GM21390 (cell line): ENCODE data around the gene DOCK6.
"Not testable (repeated sequence)": the region's sequence is repeated elsewhere in the genome, so short reads cannot be mapped to it uniquely, and the experiment has no call there.

Source experiments
- ATAC-seq: cut with Tn5 transposase; IDR thresholded peaks from one replicate; pipeline ENCODE4 v1.9.1; 2021; ENCODE audit not compliant: unreplicated experiment

Gene DOCK6

DNA sequence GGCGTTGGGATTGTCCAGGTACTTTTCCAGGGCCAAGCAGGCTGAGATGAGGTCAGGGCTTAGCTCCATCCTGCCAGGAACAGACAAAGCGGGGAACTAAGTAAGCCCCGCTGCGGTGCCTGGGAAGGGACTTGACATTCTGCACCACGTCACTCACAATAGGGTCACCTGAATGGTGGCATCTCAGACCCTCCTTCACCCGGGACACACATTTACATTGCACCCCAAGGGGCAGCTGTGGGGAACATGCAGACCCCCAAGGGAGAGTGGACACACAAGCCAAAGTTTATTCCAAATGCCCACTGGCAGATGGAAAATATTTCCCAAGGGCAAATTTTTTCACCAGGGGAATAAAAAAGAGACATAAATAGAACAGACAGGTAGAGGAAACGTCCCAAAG is 86.4 kb downstream of the DOCK6 start:
- no peak for ATAC-seq

DNA sequence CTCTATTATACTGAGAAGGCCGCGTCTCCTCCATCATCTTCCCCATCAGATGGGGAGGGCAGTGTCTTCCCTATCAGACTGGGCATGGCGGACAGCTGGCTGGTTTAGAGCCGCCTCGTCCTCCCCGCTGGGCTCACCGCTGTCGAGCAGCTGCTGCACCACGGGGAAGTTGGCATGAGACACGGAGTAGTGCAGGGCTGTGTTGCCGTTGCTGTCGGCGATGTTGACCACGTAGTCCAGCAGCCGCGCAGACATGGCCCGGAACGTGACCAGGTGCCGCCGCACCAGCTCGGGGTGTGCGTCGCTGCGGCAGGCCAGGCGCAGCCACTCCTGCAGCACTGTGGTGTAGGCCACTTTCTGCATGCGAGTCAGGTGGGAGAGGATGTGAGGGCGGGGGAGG is 88.0 kb downstream of the DOCK6 start:
- ATAC-seq = no peak

DNA sequence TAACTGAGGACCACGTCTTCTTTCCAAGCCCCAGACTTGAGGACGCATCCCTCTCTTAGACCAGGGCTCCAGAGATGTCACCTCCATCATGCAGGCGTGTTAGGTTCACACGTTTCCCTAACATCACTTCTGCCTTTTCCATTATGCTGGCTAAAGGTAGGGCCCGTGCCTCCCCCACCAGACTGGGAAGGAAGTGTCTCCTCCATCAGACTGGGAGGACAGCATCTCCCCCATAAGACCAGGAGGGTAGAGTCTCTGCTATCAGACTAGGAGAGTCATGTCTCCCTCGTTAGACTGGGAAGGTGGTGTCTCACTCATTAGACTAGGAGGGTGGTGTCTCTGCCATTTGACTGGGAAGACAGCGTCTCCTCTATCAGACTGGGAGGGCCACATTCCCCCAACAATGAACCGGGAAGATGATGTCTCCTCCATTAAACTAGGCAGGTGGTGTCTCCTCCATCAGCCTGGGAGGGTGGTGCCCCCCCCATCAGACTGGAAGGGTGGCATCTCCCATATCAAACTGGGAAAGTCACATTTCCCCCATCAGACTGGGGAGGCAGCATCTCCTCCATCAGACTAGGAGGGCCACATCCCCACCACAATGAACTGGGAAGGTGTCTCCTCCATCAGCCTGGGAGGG is 88.7 kb downstream of the DOCK6 start:
- no peak for ATAC-seq

DNA sequence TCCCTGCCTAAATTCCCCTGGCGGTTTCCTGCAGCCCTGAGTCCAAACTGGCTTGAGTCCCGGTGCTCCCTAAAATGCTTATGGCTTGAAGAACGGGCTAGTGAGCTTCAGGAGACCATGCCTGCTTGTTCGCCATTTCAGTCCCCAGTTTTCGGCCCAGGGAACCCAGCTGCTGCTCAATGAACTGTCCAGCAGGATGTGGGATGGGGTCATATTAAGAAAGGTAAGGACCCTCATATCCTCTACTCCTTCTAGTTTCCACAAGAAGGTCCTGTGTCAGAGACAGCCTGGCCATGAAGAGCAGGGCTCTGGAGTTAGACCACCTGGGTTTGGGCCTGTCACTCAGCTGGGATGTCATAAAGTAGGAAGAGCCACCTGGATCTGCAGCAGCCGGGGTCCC is 89.7 kb downstream of the DOCK6 start:
- no peak for ATAC-seq

DNA sequence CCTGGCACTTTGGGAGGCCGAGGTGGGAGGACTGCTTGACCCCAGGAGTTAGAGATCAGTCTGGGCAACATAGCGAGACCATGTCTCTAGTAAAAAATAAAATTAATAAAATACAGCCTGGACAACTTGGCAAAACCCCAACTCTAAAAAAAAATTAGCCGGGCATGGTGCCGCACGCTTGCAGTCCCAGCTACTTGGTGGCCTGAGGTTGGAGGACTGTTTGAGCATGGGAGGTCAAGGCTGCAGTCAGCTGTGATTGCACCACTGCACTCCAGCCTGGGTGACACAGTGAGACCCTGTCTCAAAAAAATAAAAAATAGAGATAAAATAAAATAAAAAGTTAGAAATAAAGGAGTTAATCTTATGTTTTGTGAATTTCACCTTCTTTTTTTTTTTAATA is 91.2 kb downstream of the DOCK6 start:
- ATAC-seq = no peak

DNA sequence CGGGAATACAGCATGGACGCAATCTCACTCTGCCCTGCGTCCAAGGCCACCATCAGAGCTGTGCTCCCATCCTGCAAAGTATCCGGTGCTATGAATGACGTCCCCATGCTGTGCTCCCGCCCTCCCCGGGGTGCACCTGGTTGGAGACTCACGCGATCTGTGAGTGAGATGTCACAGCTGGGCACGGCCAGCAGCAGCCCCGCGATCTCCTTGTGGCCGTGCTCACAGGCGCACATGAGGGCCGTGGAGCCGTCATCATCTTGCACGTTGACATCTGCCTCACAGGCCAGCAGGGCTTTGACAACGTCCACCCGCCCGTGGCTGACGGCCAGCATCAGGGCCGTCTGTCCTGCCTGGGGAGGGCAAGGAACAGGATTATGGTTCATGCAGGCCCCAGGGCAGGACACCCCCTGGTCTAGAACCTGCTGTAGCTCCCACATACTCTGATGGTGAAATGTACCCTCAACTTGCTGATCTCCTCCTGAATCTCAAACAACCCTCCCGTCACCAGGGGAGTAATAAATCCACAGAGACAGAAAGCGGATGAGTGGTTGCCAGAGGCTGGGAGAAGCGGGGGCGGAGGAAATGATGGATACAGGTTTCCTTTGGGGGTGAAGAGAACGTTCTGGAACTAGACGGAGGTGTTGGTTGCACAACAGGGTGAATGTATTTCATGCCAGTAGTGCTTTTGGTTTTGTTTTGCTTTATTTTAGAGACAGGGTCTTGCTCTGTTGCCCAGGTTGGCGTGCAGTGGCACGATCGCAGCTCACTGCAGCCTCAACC is 92.2 kb downstream of the DOCK6 start:
- ATAC-seq = no peak

DNA sequence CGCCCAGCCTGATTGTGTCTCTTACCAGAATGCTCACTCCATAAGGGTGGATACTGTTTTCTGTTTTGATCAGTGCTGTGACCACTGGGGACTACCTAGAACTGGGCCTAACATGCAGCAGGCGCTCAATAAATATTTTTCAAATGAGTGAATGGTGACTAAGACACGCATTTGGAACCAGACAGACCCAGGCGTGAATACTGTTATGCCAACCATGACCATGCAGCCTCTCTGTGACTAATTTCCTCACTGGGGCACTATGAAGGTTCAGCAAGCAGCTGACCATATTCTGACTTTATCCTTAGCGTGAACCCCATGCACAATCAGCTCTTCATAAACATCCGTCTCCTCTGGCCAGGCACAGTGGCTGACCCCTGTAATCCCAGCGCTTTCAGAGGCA is 93.8 kb downstream of the DOCK6 start:
- ATAC-seq = no peak

DNA sequence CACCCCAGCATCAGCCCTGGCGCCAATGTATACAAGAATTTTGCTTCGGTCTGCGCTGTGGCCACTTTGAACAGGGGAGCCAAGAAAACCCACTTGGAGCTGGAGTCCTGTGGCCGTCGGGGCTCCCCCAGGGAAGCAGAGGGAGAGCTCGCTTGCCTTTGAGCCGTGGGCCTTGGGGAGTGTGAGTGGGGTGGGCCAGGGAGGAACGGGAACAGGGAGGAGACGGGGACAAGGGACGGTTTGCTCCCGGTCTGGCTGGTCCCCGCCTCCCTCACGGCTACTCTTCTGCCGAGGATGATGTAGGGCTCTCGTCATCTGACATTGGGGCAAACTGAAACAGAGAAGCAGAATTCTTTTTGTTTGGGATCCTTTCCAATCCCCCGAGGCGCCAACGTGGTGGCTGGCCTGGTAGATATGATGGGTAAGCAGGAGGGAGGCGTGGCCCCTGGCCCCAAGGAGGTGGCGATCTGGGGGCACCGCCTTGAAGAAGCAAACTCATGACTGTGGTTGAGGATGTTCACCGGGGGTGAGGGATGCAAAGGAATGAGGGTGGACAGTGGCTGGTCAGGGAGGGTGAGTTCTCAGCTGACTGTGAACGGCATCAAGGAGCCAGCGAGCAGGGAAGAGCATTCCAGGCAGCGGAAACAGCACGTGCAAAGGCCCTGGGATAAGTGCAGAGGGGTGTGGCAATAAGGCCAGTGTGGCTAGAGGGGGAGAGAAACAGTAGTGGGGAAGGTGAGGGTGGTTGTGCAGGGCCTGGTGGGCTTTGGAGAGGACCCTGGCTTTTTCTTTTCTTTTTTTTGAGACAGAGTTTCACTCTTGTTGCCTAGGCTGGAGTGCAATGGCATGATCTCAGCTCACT is 95.8 kb downstream of the DOCK6 start:
- no peak for ATAC-seq

DNA sequence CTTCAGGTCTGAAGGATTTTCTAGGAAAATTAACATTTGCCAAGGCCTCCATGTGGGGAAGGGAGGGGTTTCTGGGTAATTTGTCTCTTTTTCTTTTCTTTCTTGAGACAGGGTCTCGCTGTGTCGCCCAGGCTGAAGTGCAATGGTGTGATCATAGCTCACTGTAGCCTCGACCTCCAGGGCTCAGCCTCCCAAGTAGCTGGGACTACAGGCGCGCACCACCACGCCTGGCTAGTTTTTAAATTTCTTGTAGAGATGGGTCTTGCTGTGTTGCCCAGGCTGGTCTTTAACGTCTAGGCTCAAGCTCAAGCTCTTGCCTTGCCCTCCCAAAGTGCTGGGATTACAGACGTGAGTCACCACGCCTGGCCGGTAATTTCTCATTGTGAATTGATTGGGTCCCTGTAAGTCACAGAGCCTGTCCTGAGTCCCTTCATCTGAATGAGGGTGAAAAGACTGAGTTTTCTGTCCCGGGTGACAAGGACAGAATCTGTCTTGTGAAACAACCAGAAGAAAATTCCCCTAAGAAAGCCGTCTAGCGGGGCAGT is 96.8 kb downstream of the DOCK6 start:
- ATAC-seq = no peak

DNA sequence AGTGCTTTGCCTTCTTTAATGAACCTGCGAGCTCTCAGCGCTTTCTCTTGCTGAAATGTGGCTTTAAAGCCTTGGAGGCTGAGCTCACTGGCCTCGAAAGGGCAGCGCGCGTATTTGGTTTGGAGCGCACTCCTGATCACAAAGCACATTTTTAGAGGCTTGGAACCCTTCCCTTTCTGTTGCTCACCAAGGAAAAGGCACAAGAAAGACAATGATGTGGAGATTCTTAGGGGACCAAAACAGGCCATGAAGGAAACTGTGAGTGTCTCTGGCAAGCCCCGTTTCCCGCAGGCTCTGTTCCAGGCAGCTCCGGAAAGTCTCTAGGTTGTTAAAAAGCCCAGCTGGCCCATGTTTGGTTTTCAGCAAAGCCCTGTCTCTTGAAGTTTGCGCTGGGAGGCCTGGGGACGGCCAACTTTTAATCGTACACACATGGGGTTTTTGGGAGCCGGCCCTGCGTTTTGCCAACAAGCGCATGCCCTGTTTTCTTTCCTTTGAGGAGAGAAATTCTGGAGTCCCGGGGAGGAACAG is 97.4 kb downstream of the DOCK6 start:
- no peak for ATAC-seq

DNA sequence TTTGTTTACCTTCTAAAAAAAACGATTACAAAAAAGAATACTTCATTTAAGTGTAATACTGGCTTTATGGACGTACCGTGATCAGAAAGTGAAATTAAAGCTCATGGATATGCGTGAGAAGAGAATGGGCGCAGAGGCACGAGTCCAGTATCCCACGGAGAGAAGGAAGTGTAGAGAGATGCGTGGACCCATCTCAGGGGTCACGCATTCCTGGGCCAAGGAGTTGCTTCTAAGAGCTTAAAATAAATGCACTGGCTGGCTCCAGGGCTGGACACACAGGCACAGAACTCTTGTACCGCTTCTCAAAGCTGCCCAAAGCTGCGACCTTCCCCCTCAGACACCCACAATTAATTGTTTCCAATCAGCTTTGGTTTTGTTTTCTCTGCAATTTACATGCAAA is 98.0 kb downstream of the DOCK6 start:
- ATAC-seq = no peak

DNA sequence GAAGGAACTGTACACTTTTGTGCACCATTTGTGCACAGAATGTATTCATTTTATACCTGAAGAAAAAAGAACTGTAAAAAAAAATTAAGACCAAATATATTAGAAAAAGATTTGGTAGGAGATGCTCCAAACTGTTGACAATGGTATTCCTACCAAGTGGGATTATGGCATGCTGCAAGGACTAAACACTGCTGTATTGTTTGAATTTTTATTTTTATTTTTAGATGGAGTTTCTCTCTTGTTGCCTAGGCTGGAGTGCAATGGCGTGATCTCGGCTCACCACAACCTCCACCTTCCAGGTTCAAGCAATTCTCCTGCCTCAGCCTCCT is 101.9 kb downstream of the DOCK6 start:
- ATAC-seq = not testable (repeated sequence)

DNA sequence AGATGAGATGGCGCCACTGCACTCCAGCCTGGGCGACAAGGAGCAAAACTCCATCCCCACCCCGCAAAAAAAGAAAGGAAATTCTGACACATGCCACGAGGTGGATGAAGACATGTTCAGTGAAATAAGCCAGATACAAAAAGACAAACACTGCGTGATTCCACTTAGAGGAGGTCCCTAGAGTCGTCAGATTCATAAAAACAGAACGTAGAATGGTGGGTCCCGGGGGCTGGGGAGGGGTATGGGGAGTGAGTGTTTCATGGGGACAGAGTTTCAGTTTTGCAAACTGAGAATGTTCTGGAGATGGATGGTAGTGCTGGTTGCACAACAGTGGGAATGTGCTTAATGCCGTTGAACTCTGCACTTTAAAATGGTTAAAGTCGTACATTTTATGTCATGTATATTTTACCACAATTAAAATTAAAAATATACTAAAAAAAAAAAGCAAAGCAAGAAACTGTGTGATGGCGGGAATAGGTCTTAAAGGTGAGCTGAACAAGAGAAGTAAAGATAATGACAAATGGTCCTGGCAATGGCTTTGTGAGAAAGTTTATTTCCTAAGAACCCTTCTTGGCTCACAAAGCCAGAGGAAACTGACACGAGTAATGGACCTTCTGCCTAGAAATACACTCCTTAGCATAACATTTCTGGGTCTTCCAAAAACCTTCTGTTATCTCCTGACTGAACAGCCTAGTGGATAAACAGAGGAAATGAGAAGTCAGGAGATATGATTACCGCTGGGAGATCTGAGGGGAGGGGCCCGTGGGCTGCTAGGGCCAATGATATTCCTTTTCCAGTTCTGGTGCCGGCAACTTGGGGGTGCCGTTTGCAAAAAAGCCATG is 102.5 kb downstream of the DOCK6 start:
- no peak for ATAC-seq

DNA sequence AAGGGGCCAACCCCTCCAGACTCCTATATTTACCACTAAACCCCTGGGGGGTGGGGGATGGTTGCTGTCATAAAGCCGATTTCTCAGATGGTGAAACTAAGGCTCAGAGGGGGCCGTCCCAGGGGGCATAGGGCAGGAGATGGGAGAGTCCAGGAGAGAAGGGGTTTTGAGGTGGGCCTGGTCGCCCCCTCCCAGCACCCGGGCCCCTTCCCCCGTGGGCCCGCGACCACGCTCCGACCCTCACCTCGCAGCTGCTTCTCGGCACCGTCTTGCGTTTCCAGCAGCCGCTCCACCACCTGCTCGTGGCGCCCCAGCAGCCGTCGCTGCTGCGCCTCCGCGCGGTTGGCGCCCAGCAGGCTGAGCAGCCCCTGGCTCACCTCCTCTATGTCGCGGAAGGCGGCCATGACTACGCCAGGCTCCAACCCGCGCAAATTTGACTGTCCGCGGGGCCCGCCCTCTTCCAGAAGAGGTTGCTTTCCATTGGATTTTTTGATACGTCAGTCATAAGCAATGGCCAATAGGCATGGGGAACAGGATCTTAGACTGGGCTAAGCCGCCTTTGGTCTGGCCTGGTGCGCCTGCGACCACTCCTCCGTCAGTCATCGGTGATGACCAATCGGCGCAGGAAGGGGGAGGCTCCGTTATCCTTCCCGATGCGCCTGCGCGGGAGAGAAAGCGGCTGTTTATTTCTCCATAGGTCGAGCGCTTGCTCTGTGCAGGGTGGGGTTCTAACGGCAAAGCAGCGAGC is 106.8 kb downstream of the DOCK6 start, which contains the start of gene SPC24:
TSS of gene SPC24 (minus strand) at position 410 of the 748 bp plus-strand sequence. CDS start at position 404, 6 bp downstream.
- ATAC-seq = peak; percentile 97

DNA sequence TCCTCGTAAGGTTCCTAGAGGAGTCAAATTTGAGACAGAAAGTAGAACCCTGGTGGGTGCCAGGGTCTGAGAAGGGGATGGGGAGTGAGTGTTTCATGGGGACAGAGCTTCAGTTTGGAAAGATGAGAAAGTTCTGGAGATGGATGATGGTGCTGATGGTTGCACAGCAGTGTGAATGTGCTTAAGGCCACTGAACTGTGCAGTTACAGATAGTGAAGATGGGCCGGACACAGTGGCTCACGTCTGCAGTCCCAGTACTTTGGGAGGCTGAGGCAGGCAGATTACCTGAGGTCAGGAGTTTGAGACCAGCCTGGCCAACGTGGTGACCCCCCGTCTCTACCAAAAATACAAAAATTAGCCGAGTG is 107.7 kb downstream of the DOCK6 start:
- ATAC-seq = no peak

DNA sequence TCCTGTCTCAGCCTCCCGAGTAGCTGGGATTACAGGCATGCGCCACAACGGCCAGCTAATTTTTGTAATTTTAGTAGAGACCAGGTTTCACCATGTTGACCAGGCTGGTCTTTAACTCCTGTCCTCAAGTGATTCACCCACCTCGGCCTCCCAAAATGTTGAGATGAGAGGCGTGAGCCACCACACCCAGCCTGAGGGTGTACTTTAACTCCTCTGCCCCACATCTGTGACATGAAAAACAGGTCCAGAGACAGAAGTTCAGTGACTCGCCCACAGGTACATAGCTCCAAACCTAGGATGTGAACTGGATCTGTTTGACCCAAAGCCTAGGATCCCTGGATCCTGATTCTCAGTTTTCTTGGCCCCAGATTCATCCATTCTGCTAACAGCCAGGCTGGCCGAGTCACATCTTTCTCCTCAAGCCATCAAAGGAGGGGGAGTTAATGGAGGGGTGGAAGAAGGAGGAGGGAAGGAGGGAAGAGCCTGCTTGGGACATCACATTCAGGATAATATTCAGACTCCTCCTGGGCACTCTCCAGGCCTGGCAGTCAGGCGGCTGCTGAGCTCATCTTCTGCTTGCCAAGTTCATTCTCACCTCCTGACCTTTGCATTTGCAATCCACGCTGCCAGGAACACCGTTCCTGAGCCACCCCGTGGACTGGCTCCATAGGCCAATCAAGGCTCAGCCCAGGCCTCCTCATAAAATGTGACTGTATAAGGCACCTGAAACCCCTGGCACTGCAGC is 109.8 kb downstream of the DOCK6 start:
- ATAC-seq = no peak

DNA sequence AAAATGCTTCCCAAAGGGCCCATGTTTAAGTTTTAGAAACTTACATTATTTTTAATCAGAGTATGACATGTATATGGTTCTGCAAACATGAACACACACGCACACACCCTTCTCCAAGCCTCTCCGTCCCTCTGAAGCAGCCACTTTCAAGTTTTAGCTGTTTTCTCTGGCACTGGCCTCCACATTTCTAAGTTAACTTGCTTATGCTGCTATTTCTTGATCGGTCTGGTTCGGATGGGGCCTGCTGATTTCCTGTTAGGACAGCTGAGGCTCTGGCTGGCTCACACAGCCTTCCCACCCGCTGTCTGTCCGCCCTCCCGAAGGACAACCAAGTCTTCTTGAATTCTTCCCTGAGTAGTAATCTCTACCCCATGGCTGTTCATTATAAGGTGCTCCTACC is 111.1 kb downstream of the DOCK6 start:
- no peak for ATAC-seq
